HepG2 (cell line): ENCODE measurements around the gene SYT7. TPM values are rescaled to one million over a fixed set of nuclear protein-coding genes. Genes with fewer than 3 reads are reported as not detected.

Source experiments
- AGO1 ChIP-seq: fragments of 200-400 bp; formaldehyde crosslinking; IDR thresholded peaks from 2 replicates; pipeline ENCODE4 v1.6.1; 2017; ENCODE audit warnings: mild to moderate bottlenecking, low read depth, low read length, moderate library complexity; ENCODE audit not compliant: poor library complexity, severe bottlenecking
- AKAP8 ChIP-seq: sonication (generic); formaldehyde crosslinking; IDR thresholded peaks from 2 replicates; pipeline ENCODE4 v1.5.1; 2020; ENCODE audit warnings: mild to moderate bottlenecking, missing genetic modification reagents
- E2F1 ChIP-seq: sonication (generic); formaldehyde crosslinking; IDR thresholded peaks from 2 replicates; pipeline ENCODE4 v1.5.0; 2020; ENCODE audit warnings: missing genetic modification reagents
- FOSL1 ChIP-seq: sonication (generic); formaldehyde crosslinking; IDR thresholded peaks from 2 replicates; pipeline ENCODE4 v1.9.0; 2021; ENCODE audit warnings: missing genetic modification reagents, borderline replicate concordance
- NAIF1 ChIP-seq: sonication (generic); formaldehyde crosslinking; IDR thresholded peaks from 2 replicates; pipeline ENCODE4 v1.5.0; 2020; ENCODE audit warnings: mild to moderate bottlenecking, missing genetic modification reagents, borderline replicate concordance
- NBN ChIP-seq: fragments of 450-650 bp; conservative IDR thresholded peaks from 2 replicates; pipeline ENCODE4 v1.6.1; 2017
- NR0B2 ChIP-seq: sonication (generic); formaldehyde crosslinking; IDR thresholded peaks from 2 replicates; pipeline ENCODE4 v1.4.0; 2020; ENCODE audit warnings: mild to moderate bottlenecking, missing genetic modification reagents
- RFX1 ChIP-seq: fragments of 450-650 bp; IDR thresholded peaks from 2 replicates; pipeline ENCODE4 v1.6.1; 2017
- SOX6 ChIP-seq, 2 experiments: fragments of 450-650 bp in 1 of 2; sonication (generic) in 1 of 2; formaldehyde crosslinking in 1 of 2; IDR thresholded peaks; 2 replicates each; pipeline versions ENCODE4 v1.4.0 to v1.6.1; 2017 to 2020; ENCODE audit warnings: antibody characterized with exemption in 1 of 2, mild to moderate bottlenecking in 1 of 2, missing genetic modification reagents in 1 of 2
- SSRP1 ChIP-seq: IDR thresholded peaks from 2 replicates; pipeline ENCODE4 v1.6.1; 2016; ENCODE audit warnings: control low read depth
- TAF15 ChIP-seq: fragments of 200-400 bp; formaldehyde crosslinking; IDR thresholded peaks from one replicate; pipeline ENCODE4 v1.6.1; 2018; ENCODE audit warnings: mild to moderate bottlenecking, low read depth, low read length; ENCODE audit not compliant: poor library complexity, severe bottlenecking
- TBX3 ChIP-seq: fragments of 450-650 bp; IDR thresholded peaks from 2 replicates; pipeline ENCODE4 v1.6.1; 2017; ENCODE audit warnings: antibody characterized with exemption, mild to moderate bottlenecking, inconsistent platforms, borderline replicate concordance
- ZBED4 ChIP-seq: sonication (generic); formaldehyde crosslinking; IDR thresholded peaks from 2 replicates; pipeline ENCODE4 v1.4.0; 2020; ENCODE audit warnings: missing genetic modification reagents, borderline replicate concordance
- ZBTB37 ChIP-seq: sonication (generic); formaldehyde crosslinking; IDR thresholded peaks from 2 replicates; pipeline ENCODE4 v1.4.0; 2020; ENCODE audit warnings: mild to moderate bottlenecking, missing genetic modification reagents
- ZBTB39 ChIP-seq: sonication (generic); formaldehyde crosslinking; IDR thresholded peaks from 2 replicates; pipeline ENCODE4 v1.5.0; 2020; ENCODE audit warnings: missing genetic modification reagents
- ZNF329 ChIP-seq: sonication (generic); formaldehyde crosslinking; IDR thresholded peaks from 2 replicates; pipeline ENCODE4 v1.9.0; 2021; ENCODE audit warnings: low read depth, mild to moderate bottlenecking, missing genetic modification reagents
- ZNF333 ChIP-seq: sonication (generic); formaldehyde crosslinking; IDR thresholded peaks from 2 replicates; pipeline ENCODE4 v1.4.0; 2020; ENCODE audit warnings: mild to moderate bottlenecking, missing genetic modification reagents, borderline replicate concordance
- ZNF530 ChIP-seq: sonication (generic); formaldehyde crosslinking; IDR thresholded peaks from 2 replicates; pipeline ENCODE4 v1.5.0; 2020; ENCODE audit warnings: low read depth, mild to moderate bottlenecking, missing genetic modification reagents
- ZSCAN20 ChIP-seq: sonication (generic); formaldehyde crosslinking; IDR thresholded peaks from 2 replicates; pipeline ENCODE4 v1.4.0; 2020; ENCODE audit warnings: missing genetic modification reagents, mild to moderate bottlenecking, borderline replicate concordance
- polyA plus RNA-seq, 8 experiments: library from polyadenylated mRNA; depleted of rRNA in 3 of 8; stranded (reverse) in 7 of 8; unstranded in 1 of 8; fragments of >200 nt; fragmentation: Illumina TruSeq in 4 of 8; extraction: Trizol in 4 of 8; gene quantifications; 2 replicates each; pipeline versions ENCODE4 v1.2.1 to v1.2.3, GENCODE V29; 2011 to 2016; ENCODE audit warnings: low read depth in 4 of 8, missing spikeins in 1 of 8, mixed read lengths in 1 of 8; ENCODE audit not compliant: insufficient read depth in 1 of 8
- total RNA-seq, 5 experiments: library from RNA; depleted of rRNA; stranded (reverse); fragments of >200 nt; fragmentation: Illumina TruSeq; extraction: Trizol; gene quantifications; 2 replicates each; pipeline ENCODE4 v1.2.3, GENCODE V29; 2016; ENCODE audit warnings: low read depth in 1 of 5

SYT7 gene
- total and polyA plus RNA-seq, 2 of the 13 experiments (the other 11 are each of a cell fraction or from before 2014, with no cell fraction given) = 1.4 to 4.4 TPM

- no peak for TF ChIP-seq AGO1
- peak; percentile 100 for TF ChIP-seq ZSCAN20 (CRISPR knock-in tag)
- TF ChIP-seq NAIF1 (CRISPR knock-in tag) = peak; percentile 98
- peak; percentile 98 for TF ChIP-seq ZNF329
- TF ChIP-seq ZBTB37 = peak; percentile 98
- TF ChIP-seq ZNF333 (CRISPR knock-in tag) = peak; percentile 100
- TF ChIP-seq AKAP8 = peak; percentile 99
- TF ChIP-seq ZNF530 (CRISPR knock-in tag) = peak; percentile 99
- peak; percentile 91 for TF ChIP-seq FOSL1 (CRISPR knock-in tag)
- TF ChIP-seq E2F1 (CRISPR knock-in tag) = peak; percentile 98
- no peak for TF ChIP-seq RFX1
- peak; percentile 98 for TF ChIP-seq ZBTB39 (CRISPR knock-in tag)
- peak; percentile 100 for TF ChIP-seq NR0B2
- peak; percentile 96 for TF ChIP-seq SSRP1 (CRISPR knock-in tag)
- TF ChIP-seq TBX3 = no peak
- TF ChIP-seq ZBED4 = peak; percentile 100
- TF ChIP-seq TAF15 = no peak
- TF ChIP-seq SOX6 (IDR thresholded peaks at IDR 0.05) = no peak
- TF ChIP-seq SOX6 (CRISPR knock-in tag; IDR thresholded peaks at IDR 0.05) = peak; percentile 87
- no peak for TF ChIP-seq NBN
Observed at GRCh38 chr11:61567286-61568061, 13.4 kb downstream of the SYT7 start (continued).
